H54 (cell line): ENCODE data around the gene C17orf113.

Experiments used
- DNase-seq: peaks from one replicate; pipeline ENCODE4 v3.0.0; 2011; ENCODE audit warnings: low spot score, mixed read lengths; ENCODE audit not compliant: insufficient read length
- FAIRE-seq: peaks from 3 replicates; lab custom pipeline; 2011; peaks lifted over from hg19 to GRCh38; lab: Jason Lieb, UNC
- POLR2A ChIP-seq: IDR thresholded peaks from 2 replicates; pipeline ENCODE4 v1.6.1; 2011; ENCODE audit warnings: low read depth, mild to moderate bottlenecking, low read length

The C17orf113 gene

GRCh38 chr17:42061646-42062487 is 11.5 kb upstream of the C17orf113 start:
- no peak for TF ChIP-seq POLR2A
- FAIRE-seq = no peak
- DNase-seq = no peak

DNA sequence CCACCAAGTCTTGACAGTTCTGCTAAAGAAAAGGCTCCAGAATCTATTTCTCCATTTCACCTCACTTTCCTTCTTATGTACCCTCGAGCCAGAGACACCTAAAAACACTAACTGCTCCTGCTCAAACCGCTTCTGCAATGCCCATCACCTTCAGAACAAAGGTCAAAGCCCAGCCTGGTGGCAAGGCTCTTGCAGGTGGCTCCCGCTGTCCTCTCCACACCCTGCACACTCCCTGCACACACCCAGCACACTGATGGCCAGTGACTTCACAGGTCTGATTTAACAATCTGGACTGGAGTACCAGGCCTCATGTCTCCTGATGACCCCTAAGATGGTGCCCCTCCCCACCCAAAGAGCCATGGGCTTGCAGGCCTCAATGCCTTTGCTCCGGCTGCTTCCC is 9.8 kb upstream of the C17orf113 start:
- TF ChIP-seq POLR2A = no peak
- FAIRE-seq (no peak), DNase-seq (no peak)

DNA sequence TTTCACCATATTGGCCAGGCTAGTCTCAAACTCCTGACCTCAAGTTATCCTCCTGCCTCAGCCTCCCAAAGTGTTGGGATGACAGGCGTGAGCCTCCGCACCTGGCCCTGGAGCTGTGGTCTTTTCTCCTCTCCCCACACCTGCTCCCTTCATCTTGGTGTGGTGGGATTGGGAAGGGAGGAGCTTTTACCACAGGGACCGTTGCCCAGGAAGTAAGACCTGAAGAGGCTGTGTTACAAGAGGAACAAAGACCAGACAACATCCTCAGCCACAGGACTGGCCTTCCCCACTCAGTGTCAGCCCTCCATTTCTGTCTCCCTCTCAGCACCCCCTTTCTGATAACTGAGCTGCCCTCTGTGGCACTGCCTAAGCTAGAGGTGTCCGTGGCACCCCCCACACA is 9.4 kb upstream of the C17orf113 start:
- no peak for DNase-seq
- no peak for FAIRE-seq
- no peak for TF ChIP-seq POLR2A

DNA sequence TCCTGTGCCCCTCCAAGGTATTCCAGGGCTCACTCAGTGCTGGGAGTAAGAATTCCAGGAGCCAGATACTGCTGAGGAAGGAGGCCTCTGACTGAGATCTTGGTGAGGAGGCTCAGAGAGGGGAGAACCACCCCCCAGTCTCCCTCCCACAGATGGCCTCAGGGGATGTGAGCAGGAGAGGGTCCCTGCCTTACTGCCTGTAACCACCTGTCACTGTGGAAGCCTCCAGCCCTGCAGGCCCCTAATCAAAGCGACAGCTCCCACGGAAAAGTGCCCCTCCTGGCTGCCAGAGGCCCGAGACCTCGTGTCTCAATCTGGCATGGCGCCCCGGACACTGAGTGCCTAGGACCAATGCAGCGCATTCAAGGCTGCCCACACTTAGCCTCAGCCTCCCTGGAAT is 7.7 kb upstream of the C17orf113 start:
- FAIRE-seq (no peak), DNase-seq (no peak)
- TF ChIP-seq POLR2A = no peak

GRCh38 chr17:42056635-42057034 is 6.2 kb upstream of the C17orf113 start:
- TF ChIP-seq POLR2A = no peak
- DNase-seq (no peak), FAIRE-seq (no peak)

DNA sequence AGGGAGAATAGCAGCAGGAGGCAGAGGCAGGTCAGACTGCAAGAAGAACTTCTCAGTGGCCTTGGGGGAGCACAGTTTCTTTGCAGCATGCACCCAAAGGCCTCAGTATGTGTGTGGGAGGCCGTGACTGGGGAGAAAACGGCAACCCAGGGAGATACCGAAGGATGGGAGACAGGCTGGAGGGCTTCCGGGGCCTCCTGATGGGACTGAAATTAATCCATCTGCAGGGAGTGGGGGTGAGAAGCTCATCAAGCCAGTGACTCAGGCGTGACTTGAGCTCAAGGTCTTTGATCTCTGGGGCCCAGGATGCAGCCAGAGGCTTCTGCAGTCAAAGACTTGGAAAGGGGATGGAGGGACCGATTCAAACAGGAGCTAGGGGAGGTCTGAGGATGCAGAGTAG is 5.1 kb upstream of the C17orf113 start:
- FAIRE-seq = no peak
- no peak for TF ChIP-seq POLR2A

DNA sequence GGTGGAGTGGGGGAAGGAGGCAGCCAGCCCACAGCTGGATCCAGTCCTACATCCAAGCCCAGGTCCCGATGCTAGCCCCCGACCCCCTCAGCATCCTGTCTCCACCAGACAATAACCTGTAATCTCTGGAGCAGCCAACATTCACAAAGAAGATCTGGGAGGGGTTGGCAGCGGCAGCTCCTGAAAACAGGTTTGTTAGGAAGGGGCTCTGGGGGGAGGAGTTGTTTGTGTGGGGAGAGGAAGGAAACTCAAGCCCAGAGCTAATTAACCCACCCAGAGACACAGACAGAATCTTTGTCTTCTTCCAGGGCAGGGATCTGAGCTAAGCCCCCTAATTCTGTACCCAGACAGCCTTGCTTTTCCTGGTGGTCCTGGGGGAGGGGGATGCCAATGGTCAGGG is 4.6 kb upstream of the C17orf113 start:
- no peak for TF ChIP-seq POLR2A
- FAIRE-seq (no peak), DNase-seq (no peak)

More for the DNA sequence above, 5.1 kb upstream of the C17orf113 start:
- DNase-seq = peak; percentile 54

DNA sequence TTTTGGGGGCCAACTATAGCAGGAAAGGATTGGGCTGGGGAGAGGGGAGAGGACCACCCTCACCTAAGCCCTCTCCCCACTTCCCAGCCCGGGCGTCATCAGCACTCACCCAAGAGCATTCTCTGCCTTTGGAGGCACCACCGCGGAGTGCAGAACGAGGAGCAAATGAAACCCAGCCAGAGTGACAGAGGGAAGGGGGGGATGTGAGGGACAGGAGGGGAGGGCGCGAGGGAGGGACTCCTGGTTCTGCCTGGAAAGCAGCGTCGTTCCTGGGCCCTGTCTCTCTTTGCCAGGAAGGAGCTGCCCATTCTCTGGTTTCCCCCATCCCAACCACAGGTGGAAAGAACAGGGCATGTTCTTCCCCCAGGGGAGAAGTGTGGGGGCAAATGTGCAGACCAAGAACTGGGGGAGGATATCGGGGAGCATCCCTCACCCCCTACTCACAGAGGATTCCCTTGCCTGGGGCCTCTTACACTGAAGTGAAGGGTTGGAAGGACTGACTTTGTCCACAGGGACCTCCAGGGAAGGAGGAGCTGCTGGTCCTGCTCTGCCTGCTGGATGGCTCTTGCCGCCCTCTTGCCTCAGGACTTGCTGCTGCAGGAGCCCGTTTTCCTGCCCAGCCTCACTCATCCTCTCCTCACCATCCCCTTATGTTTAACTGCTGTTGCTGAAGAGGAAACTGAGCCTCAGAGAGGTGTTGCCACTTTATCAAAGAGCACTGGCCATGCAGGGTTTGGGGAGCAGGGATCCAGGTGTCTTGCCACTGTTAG is 3.5 kb upstream of the C17orf113 start:
- FAIRE-seq = no peak
- no peak for TF ChIP-seq POLR2A
- no peak for DNase-seq

DNA sequence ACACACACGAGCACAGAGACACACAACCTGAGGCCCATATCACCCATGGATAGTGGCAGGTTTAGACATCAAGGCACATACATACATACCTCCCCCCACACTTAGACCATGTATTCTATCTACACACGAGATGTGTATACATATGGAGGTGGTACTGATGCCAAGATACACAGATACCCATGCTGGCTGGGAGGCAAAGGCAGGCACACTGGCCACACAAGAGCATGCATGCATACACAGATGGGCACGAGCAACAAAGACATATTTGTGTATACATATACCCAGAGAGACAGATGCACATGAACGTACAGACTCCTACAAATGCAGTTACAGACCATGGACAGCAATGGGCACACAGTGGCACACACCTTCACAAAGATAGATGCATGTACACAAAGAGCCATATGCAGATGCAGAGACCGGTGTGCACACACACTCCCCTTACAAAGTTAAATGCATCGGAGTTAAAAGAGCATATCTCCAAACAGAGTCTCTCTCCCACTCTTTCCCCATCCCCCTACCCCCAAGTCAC is 2.0 kb upstream of the C17orf113 start:
- no peak for TF ChIP-seq POLR2A
- FAIRE-seq = no peak
- DNase-seq = no peak

GRCh38 chr17:42051645-42052044 is 1.2 kb upstream of the C17orf113 start:
- FAIRE-seq (no peak), DNase-seq (no peak)
- TF ChIP-seq POLR2A = no peak

GRCh38 chr17:42051013-42051400 is 606 bp upstream of the C17orf113 start:
- FAIRE-seq = no peak
- no peak for DNase-seq
- TF ChIP-seq POLR2A = no peak

- DNase-seq = no peak
- TF ChIP-seq POLR2A = no peak
- FAIRE-seq = no peak
These were observed 488 bp downstream of the C17orf113 start for GRCh38 chr17:42049834-42050392.

GRCh38 chr17:42047343-42047742 is 3.1 kb downstream of the C17orf113 start:
- no peak for FAIRE-seq
- no peak for DNase-seq
- no peak for TF ChIP-seq POLR2A

DNA sequence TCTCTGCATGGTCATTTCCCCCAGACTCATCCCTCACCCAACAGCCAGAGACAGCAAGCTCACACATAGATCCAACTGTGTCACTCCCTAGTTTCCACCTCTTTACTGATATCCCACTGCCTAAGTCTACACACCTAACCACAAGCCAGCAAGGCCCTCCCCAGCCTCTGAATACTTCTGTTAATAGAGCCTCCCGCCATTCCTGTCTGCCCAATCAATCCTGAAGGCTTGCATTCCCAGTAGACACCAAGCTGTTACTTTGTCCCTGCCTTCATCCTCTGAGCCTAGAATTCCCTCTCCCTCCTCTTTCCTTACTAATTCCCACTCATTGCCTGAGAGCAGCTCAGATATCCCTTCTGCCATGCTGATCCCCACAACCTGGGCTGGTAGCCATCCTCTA is 4.7 kb downstream of the C17orf113 start:
- no peak for FAIRE-seq
- TF ChIP-seq POLR2A = no peak
- no peak for DNase-seq
